Endothelial cell (in vitro differentiated cells): ENCODE data around the gene TRANK1. TPM values are rescaled to one million over a fixed set of nuclear protein-coding genes. Genes with fewer than 3 reads are reported as not detected.
"Not testable (repeated sequence)": the region's sequence is repeated elsewhere in the genome, so short reads cannot be mapped to it uniquely, and the experiment has no call there.

Source experiments
- DNase-seq: peaks from one replicate; pipeline ENCODE4 v3.0.0; 2021; ENCODE audit warnings: low spot score
- H3K27ac Mint-ChIP-seq: one replicate; pipeline ENCODE4 v1.8.0; 2021; ENCODE audit warnings: mixed read lengths, inconsistent platforms; ENCODE audit not compliant: unreplicated experiment
- H3K27me3 Mint-ChIP-seq: one replicate; pipeline ENCODE4 v1.8.0; 2021; ENCODE audit warnings: mild to moderate bottlenecking, moderate library complexity, mixed read lengths, inconsistent platforms; ENCODE audit not compliant: unreplicated experiment
- H3K36me3 Mint-ChIP-seq: one replicate; pipeline ENCODE4 v1.8.0; 2021; ENCODE audit warnings: mild to moderate bottlenecking, low read depth, mixed read lengths, inconsistent platforms; ENCODE audit not compliant: unreplicated experiment
- H3K4me1 Mint-ChIP-seq: one replicate; pipeline ENCODE4 v1.8.0; 2021; ENCODE audit warnings: mild to moderate bottlenecking, mixed read lengths, inconsistent platforms; ENCODE audit not compliant: unreplicated experiment
- H3K4me3 Mint-ChIP-seq: one replicate; pipeline ENCODE4 v1.8.0; 2021; ENCODE audit warnings: mild to moderate bottlenecking, mixed read lengths, inconsistent platforms; ENCODE audit not compliant: unreplicated experiment
- H3K9me3 Mint-ChIP-seq: one replicate; pipeline ENCODE4 v1.8.0; 2021; ENCODE audit warnings: mixed read lengths, inconsistent platforms; ENCODE audit not compliant: unreplicated experiment
- total RNA-seq: library from RNA; stranded (reverse); fragmentation: NEBNext Ultra II Directional; extraction: Animal tissue kit (Norgen Biotek cat#: 25700); gene quantifications from one replicate; pipeline ENCODE4 v1.2.1, GENCODE V29; 2021; ENCODE audit not compliant: unreplicated experiment
- TF ChIP-seq, protein P1 (sequence below): fragments of 200-600 bp; sonication (generic); IDR thresholded peaks from one replicate; pipeline ENCODE4 v1.5.0; 2021; ENCODE audit warnings: antibody characterized with exemption; ENCODE audit not compliant: unreplicated experiment

TRANK1 gene
- total RNA-seq, 1 donor from 2014 or later: 2.8 TPM

DNA sequence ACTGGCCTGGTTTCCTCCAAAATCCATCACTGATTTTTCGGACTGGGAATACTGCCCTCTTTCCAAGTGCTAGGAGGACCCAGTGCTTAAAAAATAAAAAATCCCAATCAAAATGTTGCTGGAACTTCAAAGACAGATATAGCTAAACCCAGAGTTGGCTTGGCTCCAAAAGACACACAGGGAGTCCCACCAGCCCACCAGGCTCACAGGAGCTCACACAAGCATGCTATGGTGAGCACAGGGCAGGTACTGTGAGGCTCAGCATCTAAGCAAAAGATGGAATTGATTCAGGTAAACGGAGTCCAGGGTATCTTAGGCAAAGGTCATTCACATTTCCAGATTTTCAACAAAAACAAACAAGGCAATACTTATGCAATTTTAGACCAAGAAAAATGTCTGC is 3.7 kb downstream of the TRANK1 start:
- no peak for DNase-seq
- peaks cover 4% of the 10 kb centered on the region for H3K36me3 Mint-ChIP-seq
- H3K27me3 Mint-ChIP-seq: peaks cover 13% of the 10 kb centered on the region
- H3K9me3 Mint-ChIP-seq: no peaks in the 10 kb centered on the region
- no peak overlapping the region for H3K27ac Mint-ChIP-seq
- H3K4me3 Mint-ChIP-seq: no peak overlapping the region
- peaks cover 2% of the 10 kb centered on the region for H3K4me1 Mint-ChIP-seq
- TF ChIP-seq, protein P1, sequence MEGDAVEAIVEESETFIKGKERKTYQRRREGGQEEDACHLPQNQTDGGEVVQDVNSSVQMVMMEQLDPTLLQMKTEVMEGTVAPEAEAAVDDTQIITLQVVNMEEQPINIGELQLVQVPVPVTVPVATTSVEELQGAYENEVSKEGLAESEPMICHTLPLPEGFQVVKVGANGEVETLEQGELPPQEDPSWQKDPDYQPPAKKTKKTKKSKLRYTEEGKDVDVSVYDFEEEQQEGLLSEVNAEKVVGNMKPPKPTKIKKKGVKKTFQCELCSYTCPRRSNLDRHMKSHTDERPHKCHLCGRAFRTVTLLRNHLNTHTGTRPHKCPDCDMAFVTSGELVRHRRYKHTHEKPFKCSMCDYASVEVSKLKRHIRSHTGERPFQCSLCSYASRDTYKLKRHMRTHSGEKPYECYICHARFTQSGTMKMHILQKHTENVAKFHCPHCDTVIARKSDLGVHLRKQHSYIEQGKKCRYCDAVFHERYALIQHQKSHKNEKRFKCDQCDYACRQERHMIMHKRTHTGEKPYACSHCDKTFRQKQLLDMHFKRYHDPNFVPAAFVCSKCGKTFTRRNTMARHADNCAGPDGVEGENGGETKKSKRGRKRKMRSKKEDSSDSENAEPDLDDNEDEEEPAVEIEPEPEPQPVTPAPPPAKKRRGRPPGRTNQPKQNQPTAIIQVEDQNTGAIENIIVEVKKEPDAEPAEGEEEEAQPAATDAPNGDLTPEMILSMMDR: no peak

DNA sequence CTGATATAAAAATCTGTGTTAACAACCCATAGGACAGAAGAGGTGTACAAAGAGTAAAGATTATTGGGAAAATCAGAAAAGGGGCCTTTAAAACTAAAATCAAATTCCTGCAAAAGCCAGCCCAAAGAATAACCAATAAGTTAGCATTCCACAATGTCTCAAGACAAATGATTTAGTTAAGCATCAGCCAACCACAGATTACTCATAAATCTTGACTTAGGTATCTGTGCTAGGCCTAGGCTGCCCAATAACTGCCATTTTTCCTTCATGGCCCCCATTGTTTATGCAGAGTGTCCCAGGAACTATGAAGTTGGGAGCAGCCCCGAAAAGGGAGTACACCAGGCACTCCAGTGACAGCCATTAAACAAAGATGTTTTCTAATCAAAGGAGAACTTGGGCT is 7.4 kb downstream of the TRANK1 start:
- peaks cover 5% of the 10 kb centered on the region for H3K4me1 Mint-ChIP-seq
- no peak overlapping the region for H3K27ac Mint-ChIP-seq
- H3K27me3 Mint-ChIP-seq: no peaks in the 10 kb centered on the region
- TF ChIP-seq, protein P1: no peak
- H3K4me3 Mint-ChIP-seq: no peak overlapping the region
- no peaks in the 10 kb centered on the region for H3K9me3 Mint-ChIP-seq
- no peaks in the 10 kb centered on the region for H3K36me3 Mint-ChIP-seq
- no peak for DNase-seq

DNA sequence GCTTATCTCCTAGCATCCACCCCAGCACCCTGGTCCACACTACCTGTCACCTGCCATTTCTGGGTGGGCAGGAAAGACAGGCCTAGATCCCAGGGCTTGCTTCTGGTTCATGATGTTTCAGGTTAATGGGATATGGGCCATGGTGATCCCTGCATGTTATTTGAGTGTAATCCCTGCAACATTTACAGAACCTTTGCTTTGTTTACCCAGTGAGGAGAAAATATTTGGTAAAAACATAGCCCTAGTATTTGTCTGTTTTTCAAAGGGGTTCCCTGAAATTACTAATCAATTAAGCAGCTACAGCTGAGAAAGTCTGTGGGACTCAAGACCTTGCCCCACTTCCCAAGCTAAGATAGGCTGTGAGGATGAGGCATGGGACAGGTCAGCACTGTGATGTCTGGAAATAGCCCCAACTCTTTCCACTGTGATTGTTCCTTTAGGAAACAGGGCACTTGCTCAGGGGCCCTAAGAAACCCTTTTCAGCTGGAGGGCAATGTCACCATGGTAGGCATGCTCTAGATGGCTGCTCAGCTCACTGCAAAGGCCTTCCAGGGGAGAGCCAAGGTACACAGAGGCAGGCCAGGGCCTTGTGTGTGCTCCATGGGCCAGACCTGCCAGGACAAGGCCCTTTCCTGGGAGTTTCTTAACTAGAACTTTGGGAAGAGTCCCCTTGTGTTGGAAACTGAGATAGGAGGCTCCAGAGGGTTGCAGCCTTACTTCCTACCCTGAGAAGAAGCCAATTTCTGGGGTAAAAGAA is 11.1 kb downstream of the TRANK1 start:
- no peaks in the 10 kb centered on the region for H3K36me3 Mint-ChIP-seq
- peaks cover 3% of the 10 kb centered on the region for H3K27me3 Mint-ChIP-seq
- no peaks in the 10 kb centered on the region for H3K9me3 Mint-ChIP-seq
- no peak for DNase-seq
- H3K4me3 Mint-ChIP-seq: no peak overlapping the region
- TF ChIP-seq, protein P1: no peak
- peaks cover 7% of the 10 kb centered on the region for H3K4me1 Mint-ChIP-seq
- H3K27ac Mint-ChIP-seq: no peak overlapping the region

DNA sequence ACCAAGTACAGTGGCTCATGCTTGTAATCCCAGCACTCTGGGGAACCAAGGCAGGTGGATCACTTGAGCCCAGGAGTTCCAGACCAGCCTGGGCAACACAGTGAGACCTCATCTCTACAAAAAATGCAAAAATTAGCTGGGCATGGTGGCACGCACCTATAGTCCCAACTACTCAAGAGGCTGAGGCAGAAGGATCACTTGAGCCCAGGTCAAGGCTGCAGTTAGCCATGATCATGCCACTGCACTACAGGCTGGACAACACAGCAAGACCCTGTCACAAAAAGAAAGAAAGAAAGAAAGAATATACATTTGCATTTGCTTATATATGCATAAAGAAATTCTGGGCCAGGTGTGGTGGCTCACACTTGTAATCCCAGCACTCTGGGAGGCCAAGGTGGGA is 13.4 kb downstream of the TRANK1 start:
- not testable (repeated sequence) for H3K4me1 Mint-ChIP-seq, H3K9me3 Mint-ChIP-seq, H3K4me3 Mint-ChIP-seq, DNase-seq, H3K27me3 Mint-ChIP-seq, H3K36me3 Mint-ChIP-seq
- peak overlapping the region; percentile 45 for H3K27ac Mint-ChIP-seq

DNA sequence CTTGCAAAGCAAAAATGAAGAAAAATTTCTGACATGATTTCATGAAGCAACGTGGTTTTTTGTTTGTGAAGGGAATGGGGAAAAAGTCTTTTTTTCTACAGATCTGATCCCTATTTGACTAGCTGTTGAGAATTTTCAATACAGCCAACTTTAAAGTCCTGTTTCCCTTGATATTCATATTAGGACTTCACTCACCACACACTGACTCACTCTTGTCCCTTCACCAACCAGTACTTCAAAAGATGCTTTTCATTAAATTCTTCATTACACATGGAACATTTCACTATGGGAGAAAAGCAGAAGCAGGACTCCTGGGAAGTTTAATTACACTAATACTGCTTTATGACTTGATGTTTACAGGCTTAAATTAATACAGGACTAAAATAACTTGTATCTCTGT is 16.6 kb downstream of the TRANK1 start:
- Mint-ChIP-seq H3K27me3 (peaks cover 3% of the 10 kb centered on the region), H3K4me3 (no peak overlapping the region), H3K9me3 (no peaks in the 10 kb centered on the region), H3K4me1 (peaks cover 12% of the 10 kb centered on the region), H3K36me3 (no peaks in the 10 kb centered on the region), H3K27ac (no peak overlapping the region)
- no peak for DNase-seq
- TF ChIP-seq, protein P1: no peak
